HL-60 (cell line): ENCODE results near the gene SPNS2.

ENCODE experiments used
- DNase-seq, 2 experiments: peaks; one replicate each; pipeline ENCODE4 v3.0.0-alpha.2; 2010 to 2020; ENCODE audit warnings: low read depth in 1 of 2, low spot score in 1 of 2
- H3K27ac ChIP-seq: fragments of 250-450 bp; sonication (Bioruptor Pico); replicated peaks from 2 replicates; pipeline ENCODE4 v1.5.1; 2020; ENCODE audit warnings: mild to moderate bottlenecking, moderate library complexity
- H3K27me3 ChIP-seq: fragments of 250-450 bp; sonication (Bioruptor Pico); 2 replicates; pipeline ENCODE4 v1.5.1; 2021; ENCODE audit warnings: mild to moderate bottlenecking, moderate library complexity; ENCODE audit not compliant: insufficient read depth, poor library complexity, severe bottlenecking
- H3K4me3 ChIP-seq: replicated peaks from 2 replicates; pipeline ENCODE4 v1.5.1; 2011; ENCODE audit warnings: mild to moderate bottlenecking, control low read depth, low read length; ENCODE audit not compliant: insufficient read depth
- CTCF ChIP-seq: IDR thresholded peaks from one replicate; pipeline ENCODE4 v1.5.1; 2011; ENCODE audit warnings: low read length, control low read depth, inconsistent platforms; ENCODE audit not compliant: insufficient read depth
- GABPA ChIP-seq: IDR thresholded peaks from 2 replicates; pipeline ENCODE4 v1.6.1; 2012; ENCODE audit warnings: low read depth
- POLR2AphosphoS5 ChIP-seq: IDR thresholded peaks from 2 replicates; pipeline ENCODE4 v1.6.1; 2012; ENCODE audit warnings: low read depth
- REST ChIP-seq: IDR thresholded peaks from 2 replicates; pipeline ENCODE4 v1.6.1; 2012; ENCODE audit warnings: low read depth; ENCODE audit not compliant: insufficient replicate concordance
- SPI1 ChIP-seq: IDR thresholded peaks from 2 replicates; pipeline ENCODE4 v1.6.1; 2012; ENCODE audit warnings: low read depth, mild to moderate bottlenecking, borderline replicate concordance

The SPNS2 gene

GRCh38 chr17:4569591-4569990 lies 70.9 kb downstream of the SPNS2 start:
- H3K27me3 ChIP-seq, result no peaks in the 10 kb centered on the region
- no peak overlapping the region for H3K4me3 ChIP-seq
- TF ChIP-seq POLR2AphosphoS5, result no peak
- no peak for TF ChIP-seq CTCF
- no peak for TF ChIP-seq REST
- TF ChIP-seq GABPA, result no peak
- no peak for TF ChIP-seq SPI1
- H3K27ac ChIP-seq, result no peak overlapping the region
- no peak for DNase-seq

GRCh38 chr17:4572131-4572530 lies 73.5 kb downstream of the SPNS2 start:
- Histone ChIP-seq H3K27ac (no peak overlapping the region), H3K27me3 (no peaks in the 10 kb centered on the region), H3K4me3 (no peak overlapping the region)
- no peak for TF ChIP-seq REST
- no peak for TF ChIP-seq GABPA
- TF ChIP-seq CTCF, result no peak
- no peak for TF ChIP-seq SPI1
- no peak for TF ChIP-seq POLR2AphosphoS5
- no peak for DNase-seq

GRCh38 chr17:4573115-4573514 lies 74.4 kb downstream of the SPNS2 start:
- Histone ChIP-seq H3K4me3 (no peak overlapping the region), H3K27me3 (no peaks in the 10 kb centered on the region), H3K27ac (no peak overlapping the region)
- DNase-seq, result no peak
- no peak for TF ChIP-seq POLR2AphosphoS5
- no peak for TF ChIP-seq CTCF
- TF ChIP-seq SPI1, result no peak
- TF ChIP-seq GABPA, result no peak
- no peak for TF ChIP-seq REST
